Spleen (tissue), 11 donors: ENCODE measurements around the gene TOP2B. TPM values are rescaled to one million over a fixed set of nuclear protein-coding genes. Genes with fewer than 3 reads are reported as not detected.

ENCODE experiments used
- DNase-seq: peaks from one replicate; pipeline ENCODE4 v3.0.0-alpha.2; 2020
- H3K27ac ChIP-seq, 8 donors: fragments of 200-600 bp; sonication (generic) in 7 of 8; 1 replicate in 4 of 8; 2 replicates in 4 of 8; pipeline versions ENCODE4 v1.5.0 to v1.8.0; 2016 to 2021; ENCODE audit warnings: inconsistent platforms in 4 of 8, mild to moderate bottlenecking in 4 of 8, moderate library complexity in 1 of 8
- H3K27me3 ChIP-seq, 7 donors: fragments of 200-600 bp; sonication (generic) in 6 of 7; replicated peaks in 1 of 7; 1 replicate in 4 of 7; 2 replicates in 3 of 7; pipeline versions ENCODE4 v1.5.0 to v1.8.0; 2016 to 2021; ENCODE audit warnings: inconsistent platforms in 3 of 7, mild to moderate bottlenecking in 1 of 7
- H3K36me3 ChIP-seq, 6 donors: fragments of 200-600 bp; sonication (generic) in 5 of 6; 1 replicate in 4 of 6; 2 replicates in 2 of 6; pipeline versions ENCODE4 v1.5.0 to v1.8.0; 2016 to 2021; ENCODE audit warnings: inconsistent platforms in 2 of 6
- H3K4me1 ChIP-seq, 6 donors: fragments of 200-600 bp; sonication (generic) in 5 of 6; 1 replicate in 3 of 6; 2 replicates in 3 of 6; pipeline versions ENCODE4 v1.5.0 to v1.8.0; 2016 to 2021; ENCODE audit warnings: inconsistent platforms in 3 of 6
- H3K4me3 ChIP-seq, 8 donors: fragments of 200-600 bp; sonication (generic) in 7 of 8; 1 replicate in 4 of 8; 2 replicates in 4 of 8; pipeline versions ENCODE4 v1.5.0 to v1.8.0; 2016 to 2021; ENCODE audit warnings: inconsistent platforms in 4 of 8, mild to moderate bottlenecking in 4 of 8, moderate library complexity in 2 of 8
- H3K9me3 ChIP-seq, 8 donors: fragments of 200-600 bp; sonication (generic) in 7 of 8; 1 replicate in 4 of 8; 2 replicates in 4 of 8; pipeline versions ENCODE4 v1.5.0 to v1.8.0; 2016 to 2021; ENCODE audit warnings: inconsistent platforms in 4 of 8
- CTCF ChIP-seq, 11 experiments: fragments of 200-600 bp in 7 of 11; fragments of 450-650 bp in 4 of 11; sonication (generic) in 4 of 11; IDR thresholded peaks in 8 of 11; conservative IDR thresholded peaks in 3 of 11; 1 replicate in 7 of 11; 2 replicates in 4 of 11; pipeline versions ENCODE4 v1.4.0 to v1.8.0; 2016 to 2021; ENCODE audit warnings: antibody characterized with exemption in 11 of 11, inconsistent platforms in 4 of 11, mild to moderate bottlenecking in 1 of 11
- POLR2A ChIP-seq, 3 donors: fragments of 450-650 bp; IDR thresholded peaks; one replicate each; pipeline ENCODE4 v1.5.1; 2017; ENCODE audit warnings: antibody characterized with exemption in 3 of 3, mild to moderate bottlenecking in 1 of 3
- POLR2AphosphoS5 ChIP-seq, 3 donors: sonication (generic); formaldehyde crosslinking; IDR thresholded peaks; one replicate each; pipeline ENCODE4 v1.5.1; 2017; ENCODE audit warnings: antibody characterized with exemption in 3 of 3
- WGBS, 5 donors: extraction: QIAGEN DNeasy Blood & Tissue Kit in 3 of 5; methylation state at CpG; one replicate each; pipeline versions ENCODE4 v1.1.5 to v1.1.7; 2013 to 2018; 5-methylcytosine and 5-hydroxymethylcytosine counted together
- intact Hi-C: fragments of 100-400 bp; cut with DNase I; formaldehyde crosslinking; loops from one replicate; pipeline ENCODE4 v1.15.0; 2023; ENCODE audit warnings: low total_unique reads
- polyA plus RNA-seq, 3 donors: library from polyadenylated mRNA; stranded (reverse); fragments of 200-250 nt; gene quantifications; one replicate each; pipeline ENCODE4 v1.2.1, GENCODE V29; 2013
- total RNA-seq, 7 donors: library from RNA; depleted of rRNA in 3 of 7; stranded (reverse); fragments of >200 nt in 3 of 7; fragmentation: NEBNext Ultra II Directional in 4 of 7; extraction: Animal tissue kit (Norgen Biotek cat#: 25700) in 4 of 7; gene quantifications; one replicate each; pipeline versions ENCODE4 v1.1.0 to v1.2.1, GENCODE V29; 2016 to 2021
- donor health status: healthy with polysubstance abuse.
- donor health status: DM: no; HTN: no; CAD: no; lungs with moderate emphysema.
- donor health status: DM: no; HTN: no; CAD: no.
- donor health status: Bipolar disorder and iron deficiency.
- donor health status: healthy.
- donor health status: DM: no; HTN: no; CAD: no.
- donor health status: DM: yes; HTN: yes; CAD: no.

The TOP2B gene
- total and polyA plus RNA-seq, 10 donors: 56.2 to 135 (median 118) TPM

DNA sequence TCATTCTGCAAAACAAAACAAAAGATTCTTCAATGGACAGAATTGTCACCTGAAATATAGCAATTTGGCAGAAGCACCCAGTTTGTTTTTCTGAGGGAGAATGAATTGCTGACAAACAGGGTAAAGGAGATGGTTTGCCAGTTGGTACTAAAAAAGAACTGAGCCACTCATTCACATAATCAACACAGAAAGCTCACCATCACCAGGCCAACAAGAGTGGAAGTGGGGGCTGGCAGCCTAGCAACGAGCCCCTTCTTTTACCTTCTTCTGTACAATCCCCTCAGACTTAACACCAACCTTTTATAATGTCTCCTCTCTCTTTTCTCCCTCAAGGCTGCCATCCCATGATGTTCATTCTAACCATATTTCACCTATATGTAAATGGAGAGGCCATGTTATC is 5.9 kb downstream of the TOP2B start:
- H3K27ac ChIP-seq: no peak overlapping the region
- DNase-seq: no peak
- H3K4me1 ChIP-seq: peaks cover 38 to 95% (median 87%) of the 10 kb centered on the region in 6 donors
- no peak overlapping the region for H3K4me3 ChIP-seq
- no peaks in the 10 kb centered on the region for H3K27me3 ChIP-seq
- H3K9me3 ChIP-seq: no peaks in the 10 kb centered on the region
- intact Hi-C loops: no loop called here
- 48 to 65% (median 52%) methylated on average over 1 of the region's 1 CpG for WGBS, 5 donors
- TF ChIP-seq POLR2A (IDR thresholded peaks at IDR 0.05): no peak
- no peak for TF ChIP-seq POLR2AphosphoS5 (IDR thresholded peaks at IDR 0.05)
- no peak for TF ChIP-seq CTCF (IDR thresholded peaks at IDR 0.05 in 8 of 11, conservative IDR thresholded peaks at IDR 0.05 in 3 of 11)
- H3K36me3 ChIP-seq: no peaks in the 10 kb centered on the region

DNA sequence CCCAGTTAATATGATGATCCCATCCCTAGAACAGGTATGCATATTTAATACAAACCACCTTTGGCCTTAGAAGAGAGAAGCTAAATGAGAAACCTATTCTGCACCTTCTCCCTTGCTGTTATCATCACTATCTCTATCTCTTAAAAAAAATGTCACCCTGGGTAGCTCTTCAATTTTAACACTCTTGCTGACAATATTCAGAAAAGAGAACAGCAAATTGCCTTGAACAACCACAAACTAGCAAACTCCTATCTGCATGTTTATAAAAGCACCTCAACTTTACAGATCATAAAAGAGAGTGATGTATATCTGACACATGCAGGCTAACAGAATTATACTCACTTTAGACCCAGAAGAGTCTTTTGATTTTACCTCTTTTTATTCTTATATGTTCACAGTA is 7.4 kb downstream of the TOP2B start:
- Histone ChIP-seq H3K4me3 (no peak overlapping the region), H3K9me3 (no peaks in the 10 kb centered on the region), H3K27ac (no peak overlapping the region), H3K27me3 (no peaks in the 10 kb centered on the region), H3K4me1 (peaks cover 38 to 98% (median 90%) of the 10 kb centered on the region in 6 donors), H3K36me3 (no peaks in the 10 kb centered on the region)
- no peak for TF ChIP-seq POLR2AphosphoS5 (IDR thresholded peaks at IDR 0.05)
- TF ChIP-seq POLR2A (IDR thresholded peaks at IDR 0.05): no peak
- TF ChIP-seq CTCF (IDR thresholded peaks at IDR 0.05 in 8 of 11, conservative IDR thresholded peaks at IDR 0.05 in 3 of 11): no peak
- DNase-seq: no peak
- intact Hi-C loops: no loop called here

DNA sequence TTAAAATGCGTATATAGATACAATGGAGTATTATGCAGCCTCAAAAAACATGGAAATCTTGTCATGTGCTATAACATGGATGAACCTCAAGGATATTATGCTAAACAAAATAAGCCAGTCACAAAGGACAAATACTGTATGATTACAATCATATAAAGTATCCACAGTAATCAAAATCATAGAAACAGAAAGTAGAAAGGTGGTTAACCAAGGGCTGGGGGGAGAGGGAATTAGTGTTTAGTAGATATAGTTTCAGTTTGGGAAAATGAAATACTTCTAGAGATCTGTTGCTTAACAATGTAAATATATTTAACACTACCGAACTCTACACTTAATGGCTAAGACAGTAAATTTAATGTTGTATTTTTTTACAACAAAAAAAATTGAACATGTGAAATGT is 9.0 kb downstream of the TOP2B start:
- H3K27ac ChIP-seq: no peak overlapping the region
- peaks cover 30 to 92% (median 77%) of the 10 kb centered on the region in 6 donors for H3K4me1 ChIP-seq
- no peaks in the 10 kb centered on the region for H3K27me3 ChIP-seq
- DNase-seq: no peak
- TF ChIP-seq POLR2AphosphoS5 (IDR thresholded peaks at IDR 0.05): no peak
- TF ChIP-seq CTCF (IDR thresholded peaks at IDR 0.05 in 8 of 11, conservative IDR thresholded peaks at IDR 0.05 in 3 of 11): no peak
- TF ChIP-seq POLR2A (IDR thresholded peaks at IDR 0.05): no peak
- WGBS, 5 donors: 73 to 83% (median 82%) methylated on average over 2 of the region's 2 CpGs
- intact Hi-C loops: no loop called here
- no peak overlapping the region for H3K4me3 ChIP-seq
- H3K36me3 ChIP-seq: peaks cover 0 to 3% (median 0%) of the 10 kb centered on the region in 6 donors
- peaks cover 0 to 7% (median 4%) of the 10 kb centered on the region in 8 donors for H3K9me3 ChIP-seq

DNA sequence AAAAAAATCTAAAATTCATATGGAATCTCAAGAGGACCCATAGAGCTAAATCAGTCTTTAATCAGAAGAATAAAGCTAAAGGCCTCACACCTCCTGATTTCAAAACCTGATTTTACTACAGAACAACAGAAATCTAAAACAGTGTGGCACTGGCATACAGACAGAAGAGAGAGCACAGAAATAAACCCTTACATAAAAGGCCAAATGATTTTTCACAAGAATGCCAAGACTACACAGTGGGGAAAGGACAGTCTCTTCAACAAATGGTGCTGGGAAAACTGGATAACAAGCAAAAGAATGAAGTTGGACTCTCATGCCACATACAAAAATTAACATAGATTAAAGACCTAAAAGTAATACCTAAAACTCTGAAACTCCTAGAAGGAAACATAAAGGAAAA is 10.1 kb downstream of the TOP2B start:
- Histone ChIP-seq H3K27ac (no peak overlapping the region), H3K27me3 (no peaks in the 10 kb centered on the region), H3K36me3 (peaks cover 0 to 12% (median 0%) of the 10 kb centered on the region in 6 donors), H3K4me1 (peaks cover 23 to 82% (median 66%) of the 10 kb centered on the region in 6 donors), H3K4me3 (no peak overlapping the region), H3K9me3 (peaks cover 0 to 18% (median 15%) of the 10 kb centered on the region in 8 donors)
- no peak for TF ChIP-seq POLR2A (IDR thresholded peaks at IDR 0.05)
- TF ChIP-seq CTCF (IDR thresholded peaks at IDR 0.05 in 8 of 11, conservative IDR thresholded peaks at IDR 0.05 in 3 of 11): no peak
- TF ChIP-seq POLR2AphosphoS5 (IDR thresholded peaks at IDR 0.05): no peak
- no peak for DNase-seq
- intact Hi-C loops: no loop called here
